Iris pigment epithelial cell (primary cell): Measurements from ENCODE around the gene F13B.

Experiments
- DNase-seq: peaks from one replicate; pipeline ENCODE4 v3.0.0-alpha.2; 2011; ENCODE audit warnings: low read depth

The F13B gene

DNA sequence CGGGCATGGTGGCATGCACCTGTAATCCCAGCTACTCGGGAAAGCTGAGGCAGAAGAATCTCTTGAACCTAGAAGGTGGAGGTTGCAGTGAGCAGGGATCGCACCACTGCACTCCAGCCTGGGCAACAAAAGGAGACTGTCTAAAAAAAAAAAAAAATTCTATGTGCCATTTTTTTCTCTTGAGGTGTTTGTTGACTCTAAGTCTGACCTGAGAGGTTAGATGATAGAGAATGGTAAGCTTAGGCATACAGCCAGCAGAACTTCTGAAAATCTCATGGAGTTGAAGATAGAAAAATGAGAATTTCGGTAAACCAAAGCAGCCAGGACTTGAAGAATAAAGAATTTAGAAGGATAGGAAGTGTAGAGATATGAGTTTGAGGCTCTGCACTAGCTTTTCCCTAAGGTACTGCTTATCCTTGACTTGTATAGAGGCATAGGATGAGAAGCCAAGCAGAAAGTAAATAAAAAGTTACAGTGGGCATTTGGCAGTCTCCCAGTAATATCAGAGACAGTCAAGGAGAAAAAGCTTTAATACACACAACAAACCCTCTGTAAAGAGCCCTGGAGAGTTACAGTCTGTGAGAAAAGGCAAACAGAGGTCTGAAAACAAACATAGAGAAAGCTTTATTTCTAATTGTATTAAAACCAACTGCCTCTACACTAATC lies 24.3 kb downstream of the F13B start:
- DNase-seq: no peak

DNA sequence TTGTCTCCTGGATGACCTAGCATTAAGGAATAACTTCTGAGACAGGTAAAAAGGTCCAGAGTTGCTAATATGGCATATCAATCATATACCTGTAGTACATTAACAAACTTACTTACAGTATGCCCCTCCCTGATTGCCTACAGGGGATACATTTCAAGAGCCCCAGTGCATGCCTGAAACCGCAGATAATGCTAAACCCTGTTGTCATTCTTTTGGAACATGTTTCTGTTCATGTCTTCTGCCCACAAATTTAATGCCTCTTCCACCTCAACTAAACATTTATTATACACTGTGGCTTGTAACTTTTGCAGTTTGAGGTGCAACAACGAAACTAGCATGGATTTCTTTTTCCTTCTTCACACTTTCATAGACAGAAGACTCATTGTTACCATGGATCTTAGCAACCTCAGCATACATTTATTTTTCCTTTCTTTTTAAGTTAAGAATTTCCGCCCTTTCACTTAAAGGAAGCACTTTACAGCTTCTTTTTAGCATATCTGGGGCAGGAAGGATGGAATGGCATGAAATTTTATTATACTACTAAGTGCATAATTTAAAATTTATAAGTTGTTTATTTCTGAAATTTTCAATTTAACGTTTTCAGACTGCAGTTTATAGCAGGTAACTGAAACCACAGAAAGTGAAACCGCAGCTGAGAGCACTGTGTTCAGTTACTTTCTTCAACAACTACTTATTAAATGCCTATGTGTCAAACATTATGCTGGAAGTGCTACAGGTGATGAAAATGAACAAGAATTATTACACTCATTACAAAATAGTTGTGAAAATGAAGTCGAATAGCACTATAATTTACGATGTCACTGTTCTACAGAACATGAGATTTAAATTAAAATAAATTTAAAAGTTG lies 25.3 kb downstream of the F13B start:
- no peak for DNase-seq

DNA sequence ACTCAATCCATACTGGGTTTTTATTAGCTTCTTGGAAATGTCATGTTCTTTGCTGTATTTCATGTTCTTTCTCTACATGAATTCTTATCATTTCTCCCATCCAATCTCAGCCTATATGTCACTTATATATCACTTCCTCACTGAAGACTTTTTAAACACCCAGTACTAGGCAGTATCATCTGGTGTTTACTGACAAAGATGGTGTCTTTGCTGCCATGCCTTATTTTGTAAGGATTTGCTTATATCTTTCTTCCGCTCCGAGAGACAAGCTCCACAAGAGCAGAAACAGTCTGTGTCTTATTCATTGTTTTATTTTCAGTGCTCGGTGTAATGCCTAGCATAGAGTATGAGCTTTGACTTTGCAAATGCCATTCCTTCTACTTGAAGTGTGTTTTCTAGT lies 30.2 kb downstream of the F13B start:
- no peak for DNase-seq

DNA sequence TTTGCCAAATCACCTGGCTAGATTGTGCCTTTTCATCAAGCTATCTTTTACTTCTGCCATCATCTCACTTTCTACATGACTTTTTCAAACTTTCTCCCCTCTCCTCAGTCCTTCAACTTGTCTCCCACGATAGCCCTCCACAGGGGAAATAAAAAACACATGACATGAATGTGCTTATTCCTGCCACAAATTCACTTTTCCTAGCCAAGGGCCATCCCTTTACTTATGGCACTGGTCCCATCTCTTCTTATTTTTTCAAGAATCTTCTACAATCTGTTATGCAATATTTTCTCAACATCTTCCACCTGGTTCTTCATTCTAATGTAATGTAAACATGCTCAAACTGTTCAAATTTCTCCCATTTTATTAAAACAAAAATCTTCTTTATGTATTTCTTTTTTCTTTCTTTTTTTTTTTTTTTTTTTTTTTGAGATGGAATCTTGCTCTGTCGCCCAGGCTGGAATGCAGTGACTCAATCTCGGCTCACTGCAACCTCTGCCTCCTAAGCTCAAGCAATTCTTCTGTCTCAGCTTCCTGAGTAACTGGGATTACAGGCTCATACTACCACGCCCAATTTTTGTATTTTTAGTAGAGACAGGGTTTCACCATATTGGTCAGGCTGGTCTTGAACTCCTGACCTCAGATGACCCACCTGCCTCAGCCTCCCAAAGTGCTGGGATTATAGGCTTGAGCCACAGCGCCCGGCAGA lies 32.3 kb downstream of the F13B start:
- peak; percentile 73 for DNase-seq

DNA sequence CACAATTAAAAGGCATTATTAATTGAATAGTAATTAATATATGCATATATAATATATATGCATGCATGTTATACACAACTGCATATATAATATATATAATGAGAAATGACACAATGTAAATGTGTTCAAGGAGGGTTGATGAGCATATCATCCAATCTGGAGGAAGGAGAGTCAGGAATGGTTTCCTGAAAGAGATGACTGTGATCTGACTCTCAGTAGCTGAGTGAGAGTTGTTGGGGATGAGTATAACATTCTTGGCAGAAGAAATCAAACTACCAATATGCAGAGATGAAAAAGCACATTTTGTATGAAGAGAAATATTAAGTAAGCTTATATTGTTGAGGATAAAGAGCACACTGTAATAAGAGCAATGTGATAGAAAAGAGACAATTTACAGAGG lies 37.3 kb downstream of the F13B start:
- peak; percentile 11 for DNase-seq

DNA sequence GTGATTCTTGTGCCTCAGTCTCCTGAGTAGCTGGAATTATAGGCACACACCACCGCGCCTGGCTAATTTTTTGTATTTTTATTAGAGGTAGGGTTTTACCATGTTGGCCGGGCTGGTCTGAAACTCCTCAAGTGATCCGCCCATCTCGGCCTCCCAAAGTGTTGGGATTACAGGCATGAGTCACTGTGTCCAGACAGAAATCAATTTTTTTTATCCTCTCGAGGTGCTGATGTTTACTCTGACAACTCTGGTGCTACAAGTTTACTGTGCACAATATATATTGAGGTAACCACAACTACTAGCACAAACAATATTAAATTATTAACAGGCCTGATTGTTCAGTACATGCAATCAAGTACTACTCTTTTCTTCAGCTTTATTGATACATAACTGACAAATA lies 39.7 kb downstream of the F13B start:
- DNase-seq: peak; percentile 7

DNA sequence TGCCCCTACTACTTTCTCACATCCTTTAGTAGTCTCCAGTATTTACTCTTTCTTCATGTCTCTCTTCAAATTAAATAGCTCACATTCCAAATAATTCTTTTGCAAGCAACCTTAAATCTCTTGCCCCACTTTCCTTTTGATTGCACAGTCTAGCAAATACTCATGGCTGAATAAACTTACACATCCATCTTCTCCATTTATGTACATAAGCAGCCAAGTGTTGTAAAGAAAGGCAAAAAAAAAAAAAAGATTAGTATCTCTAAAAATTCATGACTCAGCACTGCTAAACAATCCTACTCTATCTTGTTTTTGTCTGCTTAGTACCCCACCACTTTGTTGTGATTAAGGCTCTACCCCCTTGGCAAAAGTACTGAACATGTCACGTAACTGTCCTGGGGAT lies 42.6 kb downstream of the F13B start:
- peak; percentile 29 for DNase-seq

DNA sequence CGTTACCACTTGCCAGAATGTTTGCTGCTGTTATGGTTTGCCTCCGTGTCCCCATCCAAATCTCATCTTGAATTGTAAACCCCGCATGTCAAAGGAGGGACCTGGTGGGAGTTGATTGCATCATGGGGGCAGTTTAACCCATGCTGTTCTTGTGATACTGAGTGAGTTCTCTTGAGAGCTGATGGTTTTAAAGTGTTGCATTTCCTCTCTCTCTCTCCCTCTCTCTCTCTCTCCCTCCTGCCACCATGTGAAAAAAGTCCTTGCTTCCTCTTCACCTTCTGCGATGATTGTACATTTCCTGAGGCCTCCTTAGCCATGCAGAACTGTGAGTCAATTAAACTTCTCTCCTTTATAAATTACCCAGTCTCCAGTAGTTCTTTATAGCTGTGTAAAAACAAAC lies 45.3 kb downstream of the F13B start:
- no peak for DNase-seq

DNA sequence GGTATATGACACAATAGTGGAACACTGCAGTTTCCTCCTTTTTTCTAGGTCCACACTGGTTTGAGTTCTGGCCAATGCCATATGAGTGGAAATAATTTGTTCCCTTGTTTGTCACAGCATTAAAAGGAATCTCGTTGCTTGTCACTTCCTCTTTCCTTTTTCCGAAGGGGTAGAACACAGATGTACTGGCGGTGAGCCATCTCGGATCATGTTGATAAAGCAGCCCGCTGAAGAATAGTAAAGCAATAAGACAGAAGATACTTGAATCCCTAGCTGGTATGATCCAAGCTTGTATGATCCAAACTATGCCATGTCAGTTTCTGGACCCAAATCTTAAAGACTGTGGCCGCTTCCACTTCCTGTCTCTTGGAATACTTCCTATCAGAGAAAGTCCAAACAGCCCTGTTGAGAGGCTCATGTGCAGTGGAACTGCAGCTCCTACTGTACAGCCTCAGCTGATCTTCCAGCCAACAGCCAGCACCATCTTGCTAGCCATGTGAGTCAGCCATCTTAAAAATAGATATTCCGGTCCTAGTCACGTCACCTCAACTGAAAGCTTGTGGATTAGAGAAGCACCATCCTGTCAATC lies 49.4 kb downstream of the F13B start:
- no peak for DNase-seq

DNA sequence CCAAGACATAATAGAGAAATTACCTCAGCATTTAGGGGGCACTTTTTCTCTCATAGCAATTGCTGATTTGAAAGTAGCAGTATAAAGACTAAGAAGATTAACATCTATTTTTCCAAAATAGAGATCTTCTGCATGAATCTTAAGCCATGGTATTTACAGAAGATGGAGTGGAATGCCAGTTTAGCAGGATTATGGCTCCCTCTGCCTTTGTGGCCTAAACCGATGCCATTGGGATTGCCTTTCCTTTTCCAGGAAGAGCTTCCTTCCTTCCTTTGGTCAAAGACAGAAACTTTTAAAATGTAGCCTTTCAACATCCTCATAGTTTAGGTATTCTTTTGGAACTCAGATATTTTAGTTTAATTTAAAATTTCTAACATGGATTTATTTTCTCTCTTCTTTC lies 50.3 kb downstream of the F13B start:
- DNase-seq: no peak

DNA sequence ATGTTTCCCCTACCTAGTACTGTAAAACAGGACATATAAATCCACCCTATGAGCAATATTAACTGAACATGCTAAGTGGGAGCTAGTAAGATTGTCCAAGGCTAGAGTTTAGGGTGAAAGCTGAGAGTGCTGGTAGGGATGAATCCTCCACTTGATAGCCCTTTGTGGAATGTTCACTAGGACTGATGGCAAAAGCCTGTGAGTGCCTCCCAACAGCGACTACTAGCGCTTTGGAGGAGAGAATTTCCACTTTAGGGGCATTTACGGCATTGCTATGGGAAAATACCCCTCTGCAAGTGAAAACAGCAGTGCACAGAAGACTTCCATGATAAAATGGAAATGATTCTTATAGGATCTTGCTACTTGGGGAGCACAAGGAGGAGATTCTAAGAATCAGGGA lies 53.8 kb downstream of the F13B start:
- DNase-seq: no peak

DNA sequence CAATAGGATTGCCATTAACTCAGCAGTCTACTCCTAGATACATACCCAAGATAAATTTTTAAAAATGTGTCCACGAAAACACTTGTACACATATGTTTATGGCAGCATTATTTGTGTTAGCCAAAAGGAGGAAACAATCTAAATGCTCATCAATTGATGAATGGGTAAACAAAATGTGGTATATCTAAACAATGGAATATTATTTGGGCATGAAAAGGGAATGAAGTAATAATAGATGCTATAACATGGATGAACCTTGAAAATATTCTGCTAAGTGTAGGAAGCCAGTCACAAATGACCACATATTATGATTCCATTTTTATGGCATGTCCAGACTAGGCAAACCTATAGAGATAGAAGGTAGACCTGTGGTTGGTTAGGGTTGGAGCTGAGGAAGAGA lies 55.4 kb downstream of the F13B start:
- DNase-seq: no peak

DNA sequence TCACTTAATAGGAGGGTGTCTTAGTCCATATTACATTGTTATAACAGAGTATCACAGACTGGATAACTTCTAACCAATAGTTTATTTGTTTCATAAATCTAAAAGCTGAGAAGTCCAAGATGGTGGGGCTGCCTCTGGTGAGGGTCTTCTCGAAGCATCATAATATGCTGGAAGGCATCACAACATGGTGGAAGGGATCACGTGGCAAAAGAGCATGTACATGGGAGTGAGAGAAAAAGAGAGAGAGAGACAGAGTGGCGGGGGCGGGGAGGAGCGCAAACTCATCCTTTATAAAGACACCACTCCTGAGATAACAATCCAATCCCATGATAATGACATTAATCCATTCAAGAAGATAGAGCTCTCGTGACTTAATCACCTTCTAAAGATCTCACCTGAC lies 58.2 kb downstream of the F13B start:
- no peak for DNase-seq

DNA sequence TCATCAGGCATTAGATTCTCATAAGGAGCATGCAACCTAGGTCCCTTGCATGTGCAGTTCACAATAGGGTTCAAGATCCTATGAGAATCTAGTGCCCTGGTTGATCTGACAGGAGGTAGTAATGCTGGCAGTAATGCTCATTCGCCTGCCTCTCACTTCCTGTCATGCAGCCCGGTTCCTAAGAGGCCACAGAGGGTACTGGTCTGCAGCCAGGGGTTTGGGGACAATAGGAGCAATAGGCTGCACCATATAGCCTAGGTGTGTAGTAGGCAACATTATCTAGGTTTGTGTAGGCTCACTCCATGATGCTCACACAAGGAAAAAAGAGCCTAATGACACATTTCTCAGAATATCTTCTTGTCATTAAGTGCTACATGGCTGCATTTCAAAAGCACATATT lies 63.9 kb downstream of the F13B start:
- DNase-seq: no peak

DNA sequence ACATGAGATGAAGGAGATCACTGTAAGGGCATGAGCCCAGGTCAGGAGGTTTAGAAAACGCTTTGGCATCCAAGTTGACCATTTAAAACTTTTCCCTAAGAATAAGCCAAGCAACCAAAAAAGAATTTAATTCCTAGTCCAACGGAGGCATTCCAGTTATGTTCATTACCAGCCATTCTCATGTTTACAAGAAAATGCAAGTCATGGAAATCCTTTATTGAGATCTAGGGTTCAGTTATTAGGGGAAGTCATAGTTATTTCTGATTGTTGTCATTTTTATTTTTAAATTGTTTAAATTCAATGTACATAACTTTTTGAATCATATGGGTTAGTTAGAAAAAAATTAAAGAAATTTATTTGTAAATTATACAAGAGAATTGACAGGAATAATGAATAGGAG lies 65.2 kb downstream of the F13B start:
- no peak for DNase-seq

DNA sequence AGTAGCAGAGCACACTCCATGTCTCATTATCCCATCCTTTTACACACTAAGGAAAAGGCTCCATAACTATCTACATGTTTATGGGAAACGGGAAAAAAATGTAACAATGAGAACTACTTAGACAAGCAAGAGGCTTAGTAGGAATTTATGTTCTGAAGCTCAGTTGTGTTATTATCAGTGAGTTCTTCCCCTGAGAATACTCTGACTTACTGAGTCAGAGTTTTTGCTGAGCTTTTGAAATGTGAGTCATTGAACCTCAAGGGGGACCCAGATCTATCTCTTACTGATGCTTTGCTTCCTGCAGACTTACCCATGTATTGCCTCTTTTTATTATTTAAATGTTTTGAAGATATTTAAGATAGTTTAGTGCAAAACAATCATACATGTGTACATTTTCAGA lies 69.6 kb downstream of the F13B start:
- peak; percentile 58 for DNase-seq

DNA sequence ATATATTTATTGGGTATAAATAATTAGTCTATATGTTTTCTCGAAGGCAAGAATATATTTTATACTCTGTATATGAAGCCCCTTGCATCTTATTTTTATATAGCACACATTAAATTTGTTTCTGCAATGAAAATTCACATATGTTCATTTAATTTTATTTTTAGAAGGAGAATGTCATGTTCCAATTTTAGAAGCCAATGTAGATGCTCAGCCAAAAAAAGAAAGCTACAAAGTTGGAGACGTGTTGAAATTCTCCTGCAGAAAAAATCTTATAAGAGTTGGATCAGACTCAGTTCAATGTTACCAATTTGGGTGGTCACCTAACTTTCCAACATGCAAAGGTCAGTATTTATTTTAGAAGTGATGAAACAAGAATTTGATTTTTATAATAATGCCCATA lies 73.1 kb downstream of the F13B start:
- no peak for DNase-seq

DNA sequence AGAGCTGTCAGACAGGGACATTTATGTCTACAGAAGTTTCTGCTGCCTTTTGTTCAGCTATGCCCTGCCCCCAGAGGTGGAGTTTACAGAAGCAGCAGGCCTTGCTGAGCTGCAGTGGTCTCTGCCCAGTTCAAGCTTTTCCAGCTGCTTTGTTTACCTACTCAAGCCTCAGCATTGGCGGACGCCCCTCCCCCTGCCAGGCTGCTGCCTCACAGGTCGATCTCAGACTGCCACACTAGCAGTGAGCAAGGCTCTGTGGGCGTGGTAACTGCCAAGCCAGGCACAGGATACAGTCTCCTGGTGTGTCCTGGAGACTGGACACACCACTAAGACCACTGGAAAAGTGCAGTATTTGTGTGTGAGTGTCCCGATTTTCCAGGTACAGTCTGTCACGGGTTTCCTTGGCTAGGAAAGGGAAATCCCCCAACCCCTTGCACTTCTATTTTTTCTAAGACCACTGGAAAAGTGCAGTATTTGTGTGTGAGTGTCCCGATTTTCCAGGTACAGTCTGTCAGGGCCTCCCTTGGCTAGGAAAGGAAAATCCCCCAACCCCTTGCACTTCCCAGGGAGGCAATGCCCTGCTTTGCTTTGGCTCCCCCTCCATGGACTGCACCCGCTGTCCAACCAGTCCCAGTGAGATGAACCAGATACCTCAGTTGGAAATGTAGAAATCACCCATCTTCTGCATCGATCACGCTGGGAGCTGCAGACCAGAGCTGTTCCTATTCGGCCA lies 75.0 kb downstream of the F13B start:
- DNase-seq: peak; percentile 3
